Measurements from ENCODE around the gene FKBP1A. TPM values are rescaled to one million over a fixed set of nuclear protein-coding genes. Genes with fewer than 3 reads are reported as not detected.

The FKBP1A gene
- total and polyA plus RNA-seq, 2 of the 4 experiments (the other 2 are of a cell fraction), result 120 to 528 TPM

GRCh38 chr20:1390581-1391403 lies 2.1 kb downstream of the FKBP1A start:
- BruUV-seq (replicated peaks), result no TSS peak

More at GRCh38 chr20:1390581-1391403, 2.1 kb downstream of the FKBP1A start:
- Histone ChIP-seq H3K9ac (ENCODE audit: low read depth, low read length) (peak overlapping the region; percentile 97; the same call in 1 of the 2 replicates), H2BK120ac (ENCODE audit: low read depth, low read length) (no peak overlapping the region), H3K4me1 (ENCODE audit: control insufficient read depth, insufficient read depth, low read length) (peaks cover 26% of the 10 kb centered on the region), H3K27ac (ENCODE audit: insufficient read depth, low read length) (no peak overlapping the region), H3K79me1 (ENCODE audit: low read depth in 1 of 2, low read length in 2 of 2) (peaks cover 9 to 76% of the 10 kb centered on the region in 2 experiments; a peak in 3 of 4 replicates), H2AK9ac (replicated peaks; ENCODE audit: low read depth, low read length, poor library complexity) (peak overlapping the region; percentile 44), H3K4ac (ENCODE audit: low read depth, low read length) (peak overlapping the region; percentile 31; the same call in 1 of the 2 replicates), H2BK15ac (ENCODE audit: low read depth, low read length) (no peak overlapping the region; the same call in 2 of the 3 replicates), H3K56ac (ENCODE audit: extremely low read depth, insufficient read depth, low read length) (no peak overlapping the region), H2AK5ac (ENCODE audit: low read depth, low read length) (peak overlapping the region; percentile 81), H2BK5ac (ENCODE audit: low read depth, low read length, poor library complexity, severe bottlenecking) (no peak overlapping the region), H2AFZ (replicated peaks; ENCODE audit: low read length, poor library complexity) (peak overlapping the region; percentile 10), H3K23ac (ENCODE audit: low read depth, low read length) (peak overlapping the region; percentile 92; the same call in 1 of the 2 replicates), H3K4me3 (ENCODE audit: insufficient read depth, low read depth, low read length) (peak overlapping the region; percentile 65), H4K8ac (ENCODE audit: low read depth in 2 of 2, low read length in 2 of 2) (no peak overlapping the region; a peak in 1 of 4 replicates), H2BK20ac (ENCODE audit: low read depth, low read length) (no peak overlapping the region), H3K9me3 (ENCODE audit: control insufficient read depth, insufficient read depth, low read length) (no peaks in the 10 kb centered on the region), H4K20me1 (ENCODE audit: insufficient read depth, low read length) (peaks cover 64% of the 10 kb centered on the region), H4K5ac (ENCODE audit: low read depth, low read length) (no peak overlapping the region), H3K36me3 (ENCODE audit: control insufficient read depth, insufficient read depth, low read length) (peaks cover 7% of the 10 kb centered on the region), H3K9me1 (ENCODE audit: insufficient read depth, low read length) (peaks cover 48% of the 10 kb centered on the region), H3K4me2 (ENCODE audit: low read depth, low read length) (peak overlapping the region; percentile 98), H3K18ac (ENCODE audit: low read depth, low read length) (no peak overlapping the region), H4K91ac (ENCODE audit: insufficient read depth, low read depth, low read length) (peak overlapping the region; percentile 9; the same call in 1 of the 2 replicates), H3K14ac (replicated peaks; ENCODE audit: low read depth, low read length) (peak overlapping the region; percentile 87), H3K27me3 (ENCODE audit: control insufficient read depth, insufficient read depth, low read length) (no peaks in the 10 kb centered on the region)
- DNase-seq (no peak), ATAC-seq (ENCODE audit: low read depth) (no peak)
- 95% methylated on average over 8 of the region's 16 CpGs; no CpG with 5 or more reads in 1 of the 2 experiments for WGBS, 2 experiments (ENCODE audit: extremely low coverage in 2 of 2, insufficient read length in 1 of 2)
- in situ Hi-C loops (cut with MboI; ENCODE audit: low sequenced_read_pairs), result no loop called here
- TF ChIP-seq POLR2A (IDR thresholded peaks at IDR 0.05; ENCODE audit: low read depth, low read length) (peak; percentile 37; the same call in 1 of the 2 replicates), RCOR1 (IDR thresholded peaks at IDR 0.05; ENCODE audit: insufficient replicate concordance, low read length) (no peak)
- CTCF ChIA-PET, result interaction anchor here (0.5 to 1.7 kb wide), 3 partner anchors 9 to 46 kb away, joined by 4 to 6 read pairs (median 5); no protein-coding TSS in a partner anchor
- POLR2A ChIA-PET (ENCODE audit: unreplicated experiment), result no interaction called here
- intact Hi-C loops (cut with micrococcal nuclease), result loop anchor here (10.0 kb wide), 1 partner anchor 176 kb away; no protein-coding TSS in a partner anchor
- dilution Hi-C loops (cut with HindIII; ENCODE audit: low sequenced_read_pairs, unreplicated experiment), result no loop called here
